Pancreas (tissue), 10 donors: ENCODE results near the gene CRYBG3. TPM values are rescaled to one million over a fixed set of nuclear protein-coding genes. Genes with fewer than 3 reads are reported as not detected.

Experiments used
- ATAC-seq, 4 donors: fragments of 200-7000 bp; cut with Tn5 transposase; one replicate each; pipeline versions ENCODE4 v1.8.0 to v1.9.1; 2020; ENCODE audit warnings: mild to moderate bottlenecking in 4 of 4, moderate library complexity in 4 of 4
- DNase-seq, 6 donors: peaks; one replicate each; pipeline ENCODE4 v3.0.0-alpha.2; 2020
- FAIRE-seq: peaks from 2 replicates; lab custom pipeline; 2012; peaks lifted over from hg19 to GRCh38; lab: Jason Lieb, UNC
- H3K27ac ChIP-seq, 4 donors: fragments of 200-600 bp; sonication (generic); 1 replicate in 3 of 4; 2 replicates in 1 of 4; pipeline versions ENCODE4 v1.5.0 to v1.8.0; 2020
- H3K27me3 ChIP-seq, 4 donors: fragments of 200-600 bp; one replicate each; pipeline ENCODE4 v1.8.0; 2021
- H3K36me3 ChIP-seq, 3 donors: fragments of 200-600 bp; sonication (generic) in 1 of 3; one replicate each; pipeline versions ENCODE4 v1.5.0 to v1.8.0; 2020 to 2021
- H3K4me1 ChIP-seq, 3 donors: fragments of 200-600 bp; one replicate each; pipeline ENCODE4 v1.8.0; 2021
- H3K4me3 ChIP-seq, 4 donors: fragments of 200-600 bp; sonication (generic) in 2 of 4; one replicate each; pipeline versions ENCODE4 v1.5.0 to v1.8.0; 2020 to 2021
- H3K9me3 ChIP-seq, 4 donors: fragments of 200-600 bp; one replicate each; pipeline ENCODE4 v1.8.0; 2021
- WGBS, 2 donors: extraction: QIAGEN DNeasy Blood & Tissue Kit; methylation state at CpG; one replicate each; pipeline ENCODE4 v1.1.7; 2013; 5-methylcytosine and 5-hydroxymethylcytosine counted together
- intact Hi-C, 3 donors: fragments of 100-400 bp; cut with DNase I; formaldehyde crosslinking; loops; one replicate each; pipeline versions ENCODE4 v1.11.1 to v1.14.2; 2022
- polyA plus RNA-seq, 2 donors: library from polyadenylated mRNA; stranded (reverse); fragments of 200-250 nt; gene quantifications; one replicate each; pipeline ENCODE4 v1.2.3, GENCODE V29; 2013
- total RNA-seq, 6 donors: library from RNA; stranded (reverse); fragmentation: NEBNext Ultra II Directional in 4 of 6; extraction: Animal tissue kit (Norgen Biotek cat#: 25700) in 4 of 6; gene quantifications; one replicate each; pipeline versions ENCODE4 v1.2.1 to v1.2.4, GENCODE V29; 2021 to 2023
- TF ChIP-seq, protein P1 (sequence below), 4 donors: fragments of 200-600 bp; sonication (generic) in 3 of 4; IDR thresholded peaks; one replicate each; pipeline versions ENCODE4 v1.5.0 to v1.8.0; 2021; ENCODE audit warnings: antibody characterized with exemption in 4 of 4
- donor health status: healthy with polysubstance abuse.
- donor health status: DM: no; HTN: no; CAD: no; lungs with moderate emphysema.
- donor health status: DM: no; HTN: no; CAD: no.
- donor health status: control.
- donor health status: control.
- donor health status: Bipolar disorder and iron deficiency.
- donor health status: DM: yes; HTN: yes; CAD: no.
- donor health status: DM: no; HTN: no; CAD: no.
- donor health status: DM: no; HTN: no; CAD: no.
- donor health status: DM: yes; HTN: yes; CAD: no.

CRYBG3 gene
- total and polyA plus RNA-seq, 8 donors, result 3.1 to 15.2 (median 10.2) TPM

DNA sequence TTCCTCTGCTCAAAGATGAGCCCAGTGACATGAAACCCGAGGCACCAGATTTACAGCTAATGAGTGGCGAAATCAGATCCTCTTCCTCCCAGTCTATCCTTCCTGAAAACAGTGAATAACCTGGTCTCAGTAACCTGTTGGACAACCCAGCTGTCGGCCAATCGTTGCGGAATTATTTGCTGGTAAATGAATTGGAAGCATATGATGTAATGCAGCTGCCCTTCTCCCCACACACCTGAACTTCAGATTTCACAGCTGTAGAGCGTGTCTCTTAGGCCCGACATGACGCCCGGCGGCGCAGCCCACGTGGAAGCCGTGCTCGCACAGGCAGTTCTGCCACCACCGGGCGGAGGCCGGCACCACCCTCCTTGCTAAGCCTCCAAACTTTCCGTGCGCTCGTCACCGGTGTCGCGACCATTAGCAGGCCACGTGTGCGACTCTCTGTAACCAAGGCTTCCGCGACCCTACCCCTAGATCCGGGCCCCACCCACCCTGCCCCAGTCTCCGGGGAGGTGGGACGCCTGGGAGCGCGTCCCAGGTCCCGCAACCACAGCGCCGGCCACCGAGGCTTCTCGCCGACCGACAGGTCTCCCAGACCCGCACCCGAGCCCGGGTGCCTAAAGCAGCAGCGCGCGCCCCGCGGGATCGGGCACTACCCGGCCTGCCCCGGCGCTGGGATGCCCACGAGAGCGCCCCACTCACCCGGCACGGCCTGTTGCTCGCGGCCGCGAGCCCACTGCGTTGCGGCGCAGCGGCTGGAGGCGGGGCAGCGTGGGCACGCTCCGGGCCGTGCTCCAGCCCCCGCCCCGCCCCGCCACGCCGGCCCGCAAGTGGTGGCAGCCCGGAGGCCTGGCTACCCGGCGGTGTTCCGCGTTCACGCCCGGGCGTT, 150.1 kb downstream of the CRYBG3 start, which contains the start of gene RIOX2:
Gene RIOX2 (minus strand): TSS at position 753 of the 889 bp plus-strand sequence. CDS start 4,838 bp downstream, outside the sequence.
- FAIRE-seq (no peak), ATAC-seq (peak; percentile 92 to 98 (median 94)), DNase-seq (peak; percentile 79 to 89 (median 84))
- 0% methylated on average over 78 to 82 of the region's 82 CpGs for WGBS, 2 donors
- Histone ChIP-seq H3K4me3 (peak within 1 kb of the TSS; percentile 63 to 77 (median 73)), H3K36me3 (no peaks in the 10 kb centered on the region), H3K4me1 (peaks cover 0 to 19% (median 0%) of the 10 kb centered on the region in 3 donors), H3K27ac (peak within 1 kb of the TSS; percentile 89 to 94 (median 90)), H3K9me3 (no peaks in the 10 kb centered on the region), H3K27me3 (no peaks in the 10 kb centered on the region)
- TF ChIP-seq, protein P1, sequence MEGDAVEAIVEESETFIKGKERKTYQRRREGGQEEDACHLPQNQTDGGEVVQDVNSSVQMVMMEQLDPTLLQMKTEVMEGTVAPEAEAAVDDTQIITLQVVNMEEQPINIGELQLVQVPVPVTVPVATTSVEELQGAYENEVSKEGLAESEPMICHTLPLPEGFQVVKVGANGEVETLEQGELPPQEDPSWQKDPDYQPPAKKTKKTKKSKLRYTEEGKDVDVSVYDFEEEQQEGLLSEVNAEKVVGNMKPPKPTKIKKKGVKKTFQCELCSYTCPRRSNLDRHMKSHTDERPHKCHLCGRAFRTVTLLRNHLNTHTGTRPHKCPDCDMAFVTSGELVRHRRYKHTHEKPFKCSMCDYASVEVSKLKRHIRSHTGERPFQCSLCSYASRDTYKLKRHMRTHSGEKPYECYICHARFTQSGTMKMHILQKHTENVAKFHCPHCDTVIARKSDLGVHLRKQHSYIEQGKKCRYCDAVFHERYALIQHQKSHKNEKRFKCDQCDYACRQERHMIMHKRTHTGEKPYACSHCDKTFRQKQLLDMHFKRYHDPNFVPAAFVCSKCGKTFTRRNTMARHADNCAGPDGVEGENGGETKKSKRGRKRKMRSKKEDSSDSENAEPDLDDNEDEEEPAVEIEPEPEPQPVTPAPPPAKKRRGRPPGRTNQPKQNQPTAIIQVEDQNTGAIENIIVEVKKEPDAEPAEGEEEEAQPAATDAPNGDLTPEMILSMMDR (IDR thresholded peaks at IDR 0.05), result no peak
- intact Hi-C loops, result no loop called here

DNA sequence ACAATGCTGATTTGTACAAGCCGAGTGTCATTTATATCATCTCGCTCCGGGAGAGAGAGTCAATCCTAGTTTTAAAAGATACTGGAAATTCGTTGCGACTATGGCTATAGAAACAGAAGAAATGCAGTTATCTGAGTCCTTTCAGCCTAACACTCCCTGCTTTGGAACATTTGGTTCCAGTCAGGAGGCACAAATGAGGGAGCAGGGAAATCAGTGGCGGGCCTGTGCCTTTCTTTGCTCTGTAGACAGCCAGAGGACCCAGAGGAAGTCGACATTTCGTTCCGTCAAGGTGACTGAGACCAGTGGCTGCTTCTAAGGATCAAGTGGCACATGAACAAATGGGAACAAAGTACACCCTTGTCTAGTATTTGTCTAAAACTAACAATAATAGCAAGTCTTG, 151.2 kb downstream of the CRYBG3 start:
- DNase-seq, result no peak
- Histone ChIP-seq H3K27ac (peak overlapping the region in 2 of 4 donors; percentile 90 to 91), H3K9me3 (no peaks in the 10 kb centered on the region), H3K4me3 (peak overlapping the region in 3 of 4 donors; percentile 63 to 75 (median 71)), H3K36me3 (no peaks in the 10 kb centered on the region), H3K4me1 (peaks cover 0 to 19% (median 0%) of the 10 kb centered on the region in 3 donors), H3K27me3 (no peaks in the 10 kb centered on the region)
- FAIRE-seq, result no peak
- ATAC-seq, result no peak
- 94 to 99% methylated on average over 9 of the region's 9 CpGs for WGBS, 2 donors
- intact Hi-C loops, result no loop called here
- TF ChIP-seq, protein P1 (IDR thresholded peaks at IDR 0.05), result no peak

DNA sequence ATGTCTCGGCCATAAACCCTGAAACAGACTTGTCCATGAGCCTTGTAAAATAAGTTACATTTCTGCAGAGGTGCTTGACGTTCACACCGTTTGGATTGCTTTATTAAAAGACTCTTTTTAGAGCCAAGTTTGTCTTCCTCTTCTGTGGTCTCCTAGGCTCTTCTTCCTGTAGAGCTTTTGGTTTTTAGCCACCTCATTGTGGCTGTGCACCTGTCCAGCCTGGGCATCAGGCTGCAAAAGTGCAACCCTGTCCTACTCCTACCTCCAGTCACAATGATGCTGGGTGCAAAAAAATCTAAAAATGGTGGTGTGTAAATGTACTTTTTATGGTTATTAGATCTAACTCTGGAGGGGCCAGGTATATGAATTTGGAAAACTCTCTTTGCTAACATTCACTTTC, 153.2 kb downstream of the CRYBG3 start:
- Histone ChIP-seq H3K27ac (no peak overlapping the region), H3K4me1 (peaks cover 0 to 12% (median 0%) of the 10 kb centered on the region in 3 donors), H3K4me3 (no peak overlapping the region), H3K27me3 (no peaks in the 10 kb centered on the region), H3K36me3 (no peaks in the 10 kb centered on the region), H3K9me3 (no peaks in the 10 kb centered on the region)
- FAIRE-seq (no peak), DNase-seq (no peak), ATAC-seq (no peak)
- TF ChIP-seq, protein P1 (IDR thresholded peaks at IDR 0.05), result no peak
- intact Hi-C loops, result no loop called here
- 69 to 77% methylated on average over 3 of the region's 3 CpGs for WGBS, 2 donors

DNA sequence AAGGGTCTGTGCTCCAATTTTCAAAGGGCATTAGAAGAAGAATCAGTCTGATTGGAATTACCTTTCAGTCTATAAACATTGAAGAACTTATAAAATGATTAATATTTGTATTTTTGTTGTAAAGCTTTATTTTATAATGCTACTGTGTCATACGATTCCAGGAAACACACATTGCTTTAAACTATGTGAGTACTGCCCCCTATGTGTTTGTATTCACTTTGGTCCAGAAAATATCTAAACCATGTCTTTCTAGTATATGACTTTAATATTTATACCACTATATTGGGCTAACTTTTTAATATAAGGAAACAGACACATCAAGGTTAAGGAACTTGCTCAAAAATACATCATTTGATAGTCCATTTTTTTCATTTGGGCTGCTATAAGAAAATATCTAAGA, 153.7 kb downstream of the CRYBG3 start:
- TF ChIP-seq, protein P1 (IDR thresholded peaks at IDR 0.05), result no peak
- no peaks in the 10 kb centered on the region for H3K27me3 ChIP-seq
- DNase-seq, result no peak
- no peak for FAIRE-seq
- no peak overlapping the region for H3K27ac ChIP-seq
- intact Hi-C loops, result no loop called here
- no peak for ATAC-seq
- 63 to 78% methylated on average over 1 of the region's 1 CpG for WGBS, 2 donors
- no peaks in the 10 kb centered on the region for H3K36me3 ChIP-seq
- H3K9me3 ChIP-seq, result no peaks in the 10 kb centered on the region
- no peak overlapping the region for H3K4me3 ChIP-seq
- peaks cover 0 to 9% (median 0%) of the 10 kb centered on the region in 3 donors for H3K4me1 ChIP-seq
